Parathyroid adenoma (tissue), 2 donors: ENCODE measurements around the gene SPNS2.
A peak's percentile ranks its signal among the peaks of the same experiment; 100 is the strongest.

Experiments
- H2AFZ ChIP-seq: fragments of 300-600 bp; sonication (generic); one replicate; pipeline ENCODE4 v1.7.0; 2017; ENCODE audit warnings: antibody characterized with exemption, mild to moderate bottlenecking
- H3K27ac ChIP-seq: fragments of 300-600 bp; sonication (generic); one replicate; pipeline ENCODE4 v1.7.0; 2017
- H3K27me3 ChIP-seq: fragments of 300-600 bp; sonication (generic); one replicate; pipeline ENCODE4 v1.7.0; 2017; ENCODE audit warnings: low read length; ENCODE audit not compliant: control insufficient read depth, insufficient read depth
- H3K36me3 ChIP-seq: fragments of 300-600 bp; sonication (generic); one replicate; pipeline ENCODE4 v1.7.0; 2017; ENCODE audit warnings: low read length; ENCODE audit not compliant: control insufficient read depth, insufficient read depth
- H3K4me1 ChIP-seq: fragments of 300-600 bp; sonication (generic); one replicate; pipeline ENCODE4 v1.7.0; 2017; ENCODE audit warnings: control low read depth
- H3K4me2 ChIP-seq: fragments of 300-600 bp; sonication (generic); one replicate; pipeline ENCODE4 v1.7.0; 2017; ENCODE audit warnings: low read length
- H3K4me3 ChIP-seq: fragments of 300-600 bp; sonication (generic); one replicate; pipeline ENCODE4 v1.7.0; 2017; ENCODE audit warnings: low read depth, low read length
- H3K79me2 ChIP-seq: fragments of 300-600 bp; sonication (generic); one replicate; pipeline ENCODE4 v1.7.0; 2017; ENCODE audit warnings: control low read depth
- H3K9ac ChIP-seq: fragments of 300-600 bp; sonication (generic); one replicate; pipeline ENCODE4 v1.7.0; 2017; ENCODE audit warnings: mild to moderate bottlenecking
- H3K9me3 ChIP-seq: fragments of 300-600 bp; sonication (generic); one replicate; pipeline ENCODE4 v1.7.0; 2017; ENCODE audit warnings: low read length; ENCODE audit not compliant: control insufficient read depth
- CTCF ChIP-seq: fragments of 300-600 bp; sonication (generic); IDR thresholded peaks from one replicate; pipeline ENCODE4 v1.7.0; 2017; ENCODE audit warnings: antibody characterized with exemption, mild to moderate bottlenecking
- donor health status: primary hyperparathyroidism.

SPNS2 gene

GRCh38 chr17:4506892-4507291 lies 8.2 kb downstream of the SPNS2 start:
- no peak overlapping the region for H2AFZ ChIP-seq
- TF ChIP-seq CTCF, result no peak
- no peaks in the 10 kb centered on the region for H3K9me3 ChIP-seq
- H3K27me3 ChIP-seq, result no peaks in the 10 kb centered on the region
- H3K9ac ChIP-seq, result no peak overlapping the region
- H3K4me1 ChIP-seq, result peaks cover 5% of the 10 kb centered on the region
- H3K4me2 ChIP-seq, result no peak overlapping the region
- no peaks in the 10 kb centered on the region for H3K79me2 ChIP-seq
- no peak overlapping the region for H3K27ac ChIP-seq
- no peaks in the 10 kb centered on the region for H3K36me3 ChIP-seq
- no peak overlapping the region for H3K4me3 ChIP-seq

DNA sequence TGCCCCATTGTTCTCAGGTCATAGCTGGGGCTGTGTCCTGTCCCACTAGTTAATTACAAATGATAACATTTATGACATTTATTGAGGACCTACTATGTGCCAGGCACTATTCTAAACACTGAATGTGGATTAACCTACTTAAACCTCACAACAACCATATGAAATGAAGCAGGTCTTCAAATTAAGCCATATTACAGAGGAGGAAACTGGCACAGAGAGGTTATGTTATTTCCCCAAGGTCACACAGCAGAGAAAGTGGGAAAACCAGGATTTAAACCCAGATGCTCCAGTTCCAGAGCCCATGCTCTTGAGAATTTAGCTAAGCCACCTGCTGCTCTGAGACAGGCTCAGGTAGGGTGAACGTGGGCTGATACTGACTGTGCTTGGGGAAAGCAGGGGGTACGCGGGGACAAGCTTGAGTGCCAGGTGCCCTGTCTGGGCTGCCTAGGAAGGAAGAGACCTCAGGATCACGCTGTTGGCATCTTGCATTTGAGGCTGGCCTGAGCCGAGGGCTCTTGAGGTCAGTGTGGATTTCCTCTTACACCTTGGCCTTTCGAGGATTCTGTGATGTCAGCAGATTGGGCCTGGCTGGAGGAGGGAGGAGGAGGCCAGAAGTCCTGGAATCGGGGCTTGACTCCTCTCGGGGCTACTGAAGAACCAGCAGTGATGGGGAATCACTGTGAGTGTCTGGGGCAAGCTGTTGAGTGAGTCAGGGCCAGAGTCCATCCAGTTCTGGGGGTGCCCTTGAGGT lies 8.9 kb downstream of the SPNS2 start:
- H3K36me3 ChIP-seq, result no peaks in the 10 kb centered on the region
- H3K4me2 ChIP-seq, result no peak overlapping the region
- no peak overlapping the region for H2AFZ ChIP-seq
- no peak overlapping the region for H3K4me3 ChIP-seq
- H3K27ac ChIP-seq, result peak overlapping the region; percentile 19
- H3K79me2 ChIP-seq, result no peaks in the 10 kb centered on the region
- H3K27me3 ChIP-seq, result no peaks in the 10 kb centered on the region
- no peak overlapping the region for H3K9ac ChIP-seq
- peaks cover 5% of the 10 kb centered on the region for H3K4me1 ChIP-seq
- TF ChIP-seq CTCF, result no peak
- H3K9me3 ChIP-seq, result no peaks in the 10 kb centered on the region

DNA sequence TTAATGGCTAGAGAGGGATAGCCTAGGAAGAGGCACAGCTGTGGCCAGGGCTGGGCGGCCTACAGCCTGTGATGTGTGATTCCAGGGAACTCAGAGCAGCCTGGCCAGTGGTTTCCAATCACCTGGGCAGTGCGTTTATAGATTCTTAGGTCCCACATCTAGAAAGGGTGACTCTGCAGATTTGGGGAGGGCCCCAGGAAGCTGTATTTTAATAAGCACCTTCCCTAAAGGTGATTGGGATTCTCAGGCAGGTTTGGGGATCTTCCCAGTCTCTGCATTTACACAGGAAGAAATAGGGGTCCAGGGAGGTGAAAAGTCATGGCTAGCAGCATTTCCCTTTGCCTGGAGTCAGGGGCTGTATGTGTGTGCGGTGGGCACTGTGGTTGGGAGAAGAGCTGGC lies 9.5 kb downstream of the SPNS2 start:
- Histone ChIP-seq H3K27ac (no peak overlapping the region), H3K4me3 (no peak overlapping the region), H3K4me1 (peaks cover 5% of the 10 kb centered on the region), H3K9ac (no peak overlapping the region), H3K27me3 (no peaks in the 10 kb centered on the region), H3K4me2 (no peak overlapping the region), H3K79me2 (no peaks in the 10 kb centered on the region), H2AFZ (no peak overlapping the region), H3K36me3 (no peaks in the 10 kb centered on the region), H3K9me3 (no peaks in the 10 kb centered on the region)
- no peak for TF ChIP-seq CTCF

- H3K4me3 ChIP-seq, result no peak overlapping the region
- H3K9me3 ChIP-seq, result no peaks in the 10 kb centered on the region
- TF ChIP-seq CTCF, result no peak
- no peaks in the 10 kb centered on the region for H3K36me3 ChIP-seq
- H3K9ac ChIP-seq, result no peak overlapping the region
- peak overlapping the region; percentile 66 for H3K27ac ChIP-seq
- H3K4me1 ChIP-seq, result peaks cover 5% of the 10 kb centered on the region
- H3K27me3 ChIP-seq, result no peaks in the 10 kb centered on the region
- no peaks in the 10 kb centered on the region for H3K79me2 ChIP-seq
- H2AFZ ChIP-seq, result no peak overlapping the region
- no peak overlapping the region for H3K4me2 ChIP-seq
These were observed 10.7 kb downstream of the SPNS2 start for GRCh38 chr17:4509401-4509800.
